DMS79 (cell line): ENCODE measurements around the gene SMOC2.
"Not testable (repeated sequence)": the region's sequence is repeated elsewhere in the genome, so short reads cannot be mapped to it uniquely, and the experiment has no call there.

Experiments used
- DNase-seq: peaks from one replicate; lab custom pipeline; 2025; lab: John Stamatoyannopoulos, UW

Gene SMOC2

GRCh38 chr6:168683621-168684020, 242.6 kb downstream of the SMOC2 start:
- no peak for DNase-seq

GRCh38 chr6:168684471-168684870, 243.5 kb downstream of the SMOC2 start:
- no peak for DNase-seq

- no peak for DNase-seq
Observed at GRCh38 chr6:168684906-168685305, 243.9 kb downstream of the SMOC2 start.

DNA sequence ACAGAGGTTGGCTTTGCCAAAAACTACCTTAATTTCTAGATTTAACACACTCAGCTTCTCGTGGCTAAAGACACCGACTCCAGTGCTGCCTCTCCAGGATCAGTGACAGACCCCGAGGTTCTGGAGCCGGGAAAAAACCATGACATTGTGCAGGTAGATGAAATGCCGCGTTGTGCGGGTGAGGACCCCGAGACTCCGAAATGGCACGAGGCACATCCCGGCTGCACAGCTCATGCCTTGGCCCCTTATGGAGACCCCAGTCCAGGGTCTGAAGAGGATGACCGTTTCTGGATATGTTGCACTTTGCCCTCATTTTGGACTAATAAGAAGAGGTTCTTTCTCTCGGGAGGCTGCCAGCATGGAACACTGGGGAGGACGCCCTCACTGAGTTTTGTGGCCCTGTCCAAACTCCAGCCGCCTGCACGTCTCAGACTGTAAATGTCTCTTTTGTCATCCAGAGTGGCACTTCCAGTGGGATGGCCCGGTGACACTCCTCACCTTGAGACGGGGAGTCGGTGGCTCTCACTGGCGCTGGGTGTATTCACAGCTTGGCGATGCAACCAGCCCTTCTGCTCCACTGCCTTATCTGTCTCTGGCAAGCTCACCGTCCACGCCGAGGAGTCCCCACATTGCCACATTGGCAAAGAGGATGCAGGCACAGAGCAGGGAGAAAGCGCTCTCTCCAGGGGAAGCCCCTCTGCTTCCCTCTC, 245.2 kb downstream of the SMOC2 start:
- no peak for DNase-seq

GRCh38 chr6:168686831-168687730, 246.1 kb downstream of the SMOC2 start:
- DNase-seq, result no peak

DNA sequence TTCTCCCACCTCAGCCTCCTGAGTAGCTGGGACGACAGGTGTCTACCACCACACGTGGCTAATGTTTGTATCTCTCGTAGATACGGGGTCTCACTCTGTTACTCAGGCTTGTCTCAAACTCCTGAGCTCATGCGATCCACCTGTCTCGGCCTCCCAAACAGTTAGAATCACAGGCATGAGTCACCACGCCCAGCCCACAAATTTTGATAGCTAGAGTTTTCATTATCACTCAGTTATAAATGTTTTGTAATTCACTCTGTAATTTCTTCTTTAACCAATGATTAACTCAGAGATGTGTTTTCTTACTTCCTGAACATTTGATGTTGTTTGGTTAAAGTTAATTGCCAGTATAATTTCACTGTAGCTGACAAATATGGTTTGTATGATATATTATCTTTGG, 249.3 kb downstream of the SMOC2 start:
- no peak for DNase-seq

DNA sequence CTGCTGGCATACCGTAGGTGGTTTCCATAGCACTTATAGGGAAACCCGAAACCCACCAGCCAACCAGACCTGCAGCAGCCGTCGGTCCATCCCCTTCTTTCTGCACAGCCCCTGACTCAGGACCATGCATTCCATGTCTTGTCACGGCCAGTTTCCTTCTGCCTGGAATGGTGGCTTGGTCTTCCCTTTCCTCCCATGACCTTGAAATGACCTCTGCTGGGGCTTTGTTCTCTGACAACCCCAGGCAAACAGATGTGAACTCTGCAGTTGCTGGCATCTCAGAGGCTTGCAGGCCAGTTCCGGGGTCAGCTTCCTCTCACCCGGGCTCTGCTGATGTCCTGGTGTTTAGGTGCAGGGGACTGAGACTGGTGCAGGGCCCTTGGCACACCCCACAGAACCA, 250.8 kb downstream of the SMOC2 start:
- no peak for DNase-seq

DNA sequence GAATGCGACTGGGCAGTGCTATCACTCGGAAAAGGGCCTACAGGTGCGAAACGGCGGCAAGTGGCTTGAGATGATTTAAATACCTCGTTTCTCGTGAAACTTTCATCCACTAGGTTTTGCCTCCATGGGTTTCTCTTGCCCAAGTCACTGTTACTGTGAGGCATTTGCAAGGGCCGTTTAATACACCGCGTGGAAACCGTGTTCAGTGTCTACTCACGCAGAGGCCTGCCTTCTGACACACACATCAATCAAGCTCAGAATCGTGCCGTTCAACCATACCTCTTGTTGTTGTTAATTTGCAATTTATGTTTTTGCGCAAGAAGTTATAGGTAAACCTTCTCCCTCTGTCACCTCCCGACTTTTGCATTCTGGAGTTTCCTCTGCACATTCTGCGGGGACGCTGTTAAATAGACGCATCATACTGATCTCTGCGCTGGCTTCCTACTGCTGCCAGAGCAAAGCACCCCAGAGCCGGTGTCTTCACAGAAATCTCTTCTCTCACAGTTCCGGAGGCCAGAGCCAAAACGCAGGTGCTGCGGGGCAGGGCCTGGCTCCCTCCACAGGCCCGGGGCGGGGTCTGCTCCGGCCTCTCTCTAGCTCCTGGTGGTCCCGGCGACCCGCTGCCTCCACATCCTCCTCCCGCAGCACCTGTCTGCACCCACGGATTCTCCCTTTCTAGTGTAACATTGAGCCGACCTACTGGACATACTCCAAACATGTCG, 251.4 kb downstream of the SMOC2 start:
- DNase-seq, result no peak

DNA sequence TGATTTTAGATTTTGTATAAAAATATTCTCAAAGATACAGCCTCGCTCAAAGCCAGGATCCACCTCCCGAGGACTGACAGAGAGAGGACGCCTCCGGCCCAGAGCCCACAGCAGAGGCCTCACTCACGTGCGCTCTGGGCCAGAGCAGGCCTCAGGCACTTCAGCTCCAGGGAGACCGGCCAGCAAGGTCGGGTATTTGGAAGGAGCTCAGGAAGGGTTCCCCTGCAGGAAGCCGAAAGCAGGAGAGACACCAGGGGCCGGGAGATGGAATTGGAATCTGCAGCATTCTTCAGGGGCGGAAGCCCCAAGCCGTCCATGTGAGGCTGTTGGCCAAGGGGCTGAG, 251.9 kb downstream of the SMOC2 start:
- not testable (repeated sequence) for DNase-seq

- DNase-seq, result not testable (repeated sequence)
Observed at GRCh38 chr6:168694797-168695196, 253.8 kb downstream of the SMOC2 start.

DNA sequence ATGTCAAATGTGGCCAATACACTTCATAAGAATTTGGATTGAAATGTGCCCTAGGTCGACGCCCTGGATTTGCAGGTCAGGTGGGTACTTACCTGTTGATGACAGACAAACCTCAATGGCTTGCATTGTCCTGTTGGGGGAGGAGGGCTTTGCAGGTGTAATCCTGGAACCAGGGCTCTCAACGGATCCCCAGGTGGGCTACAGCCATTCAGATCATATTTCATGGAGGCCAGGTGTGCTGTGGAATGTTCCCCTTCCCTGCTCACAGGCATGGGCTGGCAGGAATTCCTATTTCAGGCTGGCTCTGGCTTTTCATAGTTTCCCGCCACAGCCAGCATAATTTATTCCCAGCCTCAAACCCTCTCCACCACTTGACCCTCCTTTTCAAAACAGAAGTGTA, 254.7 kb downstream of the SMOC2 start:
- DNase-seq, result no peak

- DNase-seq, result no peak
Observed at GRCh38 chr6:168698923-168699322, 257.9 kb downstream of the SMOC2 start.

DNA sequence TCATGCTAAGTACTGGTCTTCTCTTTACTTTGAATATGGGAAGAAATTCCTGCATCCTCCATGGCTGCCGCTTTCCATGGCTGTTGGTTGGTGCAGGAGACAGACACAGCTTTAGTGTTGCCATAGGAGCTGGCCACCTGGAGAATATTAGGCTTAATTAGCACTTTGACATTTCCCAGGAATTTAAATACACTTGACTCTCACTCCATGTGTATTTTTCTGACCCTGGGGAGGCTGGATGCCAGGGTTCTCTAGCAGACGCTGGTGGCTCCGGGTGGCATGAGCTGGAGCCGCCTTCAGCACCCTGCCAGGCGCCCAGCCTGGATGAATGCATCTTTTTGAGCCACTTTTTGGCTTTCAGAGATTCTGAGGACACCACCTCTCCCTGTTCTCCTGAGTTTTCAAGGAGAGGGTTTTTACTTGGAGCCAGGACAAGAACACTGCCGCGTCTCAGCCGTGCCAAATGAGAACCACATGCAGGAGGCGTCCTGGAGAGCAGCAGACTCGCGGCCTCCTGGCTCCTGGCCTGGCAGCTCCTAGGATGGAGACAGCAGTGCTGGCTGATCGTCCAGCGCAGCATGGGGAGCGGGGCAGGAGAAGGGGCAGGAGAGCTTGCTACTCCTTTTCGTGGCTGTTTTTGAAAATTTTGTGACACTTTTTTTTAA, 258.8 kb downstream of the SMOC2 start:
- DNase-seq, result no peak

DNA sequence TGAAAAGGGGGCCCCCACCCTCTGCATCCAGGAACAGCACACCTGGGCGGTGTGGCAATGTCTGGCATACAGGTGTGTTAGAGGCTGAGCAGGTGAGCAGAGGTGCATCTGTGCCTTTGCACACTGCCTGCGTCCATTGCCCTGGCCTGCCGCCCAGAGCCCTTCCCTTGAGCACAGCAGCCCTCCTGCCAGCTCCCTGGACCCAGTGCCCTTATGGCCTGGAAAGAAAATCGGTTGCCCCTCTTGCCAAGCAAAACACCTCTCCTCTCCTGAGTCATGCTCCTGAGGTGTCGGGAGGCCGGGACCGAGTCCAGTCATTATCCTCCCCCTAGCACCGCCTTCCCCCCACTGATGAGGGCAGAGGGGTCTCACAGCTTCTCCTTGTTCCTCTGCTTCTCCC, 259.9 kb downstream of the SMOC2 start:
- no peak for DNase-seq

DNA sequence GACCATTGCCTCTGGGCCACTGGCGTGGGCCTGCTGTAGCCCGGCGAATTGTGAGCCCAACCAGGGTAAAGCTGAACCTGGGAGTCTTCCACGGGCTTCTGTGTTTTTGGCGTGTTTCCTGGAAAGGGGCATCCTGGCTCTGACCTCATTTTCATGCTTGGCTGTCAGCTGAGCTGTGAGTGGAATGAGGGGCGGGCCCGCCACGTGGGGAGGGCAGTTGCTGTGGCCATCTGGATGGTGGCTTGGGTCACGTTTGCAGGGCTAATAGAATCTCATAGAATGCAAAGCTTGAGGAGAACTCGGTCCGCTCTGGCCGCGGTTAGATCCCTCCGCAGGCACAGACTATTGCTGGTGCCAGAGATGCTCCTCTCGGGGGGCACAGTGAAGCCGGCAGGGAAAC, 263.0 kb downstream of the SMOC2 start:
- no peak for DNase-seq

GRCh38 chr6:168704678-168705077, 263.7 kb downstream of the SMOC2 start:
- DNase-seq, result no peak

GRCh38 chr6:168705271-168705670, 264.3 kb downstream of the SMOC2 start:
- not testable (repeated sequence) for DNase-seq

DNA sequence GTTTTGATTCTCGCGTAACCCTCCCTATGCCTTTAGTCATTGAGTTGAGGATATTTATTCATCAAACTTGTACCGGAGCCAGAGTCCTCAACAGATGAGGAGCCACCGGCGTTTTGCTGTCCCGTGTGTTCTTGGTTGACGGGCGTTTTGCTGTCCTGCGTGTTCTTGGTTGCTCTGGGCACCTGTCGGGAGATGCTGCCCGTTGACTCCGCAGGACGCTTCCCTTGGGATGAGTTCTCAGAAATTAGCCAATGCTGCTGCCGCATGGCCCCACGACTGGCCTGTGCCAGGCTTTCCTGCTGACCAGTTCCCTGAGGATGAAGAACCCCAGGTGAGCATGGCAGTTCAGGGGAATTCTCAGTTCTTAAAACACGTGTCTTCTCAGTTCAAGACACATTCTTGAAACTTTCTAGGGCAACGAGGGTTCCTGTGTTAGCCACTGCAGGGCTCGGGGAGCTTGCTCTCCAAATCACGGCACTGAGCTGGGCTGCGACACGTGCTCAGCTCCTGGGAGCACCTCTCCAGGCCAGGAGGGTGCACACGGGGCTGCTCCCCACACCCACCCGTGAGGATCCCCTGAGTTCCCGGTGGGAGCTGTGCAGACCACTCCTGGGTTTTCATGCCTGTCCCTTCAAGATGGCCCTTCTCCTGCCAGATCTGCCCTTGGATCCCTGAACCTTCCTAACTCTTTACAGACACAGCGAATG, 265.6 kb downstream of the SMOC2 start:
- no peak for DNase-seq

- DNase-seq, result no peak
Observed at GRCh38 chr6:168708526-168708925, 267.5 kb downstream of the SMOC2 start.

DNA sequence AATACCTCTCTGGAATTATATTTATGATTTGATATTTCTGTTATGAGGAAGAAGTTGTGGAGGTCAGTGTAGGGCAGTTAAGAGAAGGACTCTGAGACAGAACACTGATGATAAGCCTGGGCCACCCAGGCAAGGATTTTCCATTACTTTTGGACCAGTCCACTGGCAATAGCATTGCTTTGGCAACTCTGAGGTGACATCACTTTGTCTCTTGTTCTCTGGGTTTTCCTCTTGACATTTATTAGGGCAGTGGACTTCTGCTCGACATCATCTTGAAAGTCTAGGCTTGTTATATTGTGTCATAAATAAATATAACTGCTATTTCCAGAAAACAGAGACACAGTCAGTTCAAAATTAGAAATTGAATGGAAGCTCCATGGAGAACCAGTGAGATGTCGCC, 268.0 kb downstream of the SMOC2 start:
- DNase-seq, result no peak

DNA sequence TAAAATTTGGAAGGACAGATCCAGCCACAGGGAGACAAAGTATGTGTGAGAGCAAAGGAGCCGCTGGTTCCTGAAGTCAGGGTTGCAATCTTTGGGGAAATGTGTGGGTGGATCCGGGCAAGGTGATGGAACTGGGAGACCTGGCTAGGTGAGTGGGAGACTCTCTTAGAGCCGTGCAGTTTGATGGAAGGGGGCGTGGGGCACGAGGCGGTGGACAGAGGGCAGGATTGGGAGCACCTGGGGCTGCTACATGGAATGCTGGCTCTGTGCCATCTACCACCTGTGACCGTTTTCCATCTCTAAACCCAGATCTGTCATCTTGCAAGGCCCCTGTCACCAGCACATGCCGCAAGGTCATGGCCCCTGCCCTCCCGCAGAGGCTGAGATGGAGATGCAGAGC, 268.4 kb downstream of the SMOC2 start:
- DNase-seq, result no peak

- no peak for DNase-seq
Observed at GRCh38 chr6:168709991-168710390, 269.0 kb downstream of the SMOC2 start.
